NCI-H128 (cell line): ENCODE data around the gene ENPEP.

Experiments
- DNase-seq: peaks from one replicate; lab custom pipeline; 2025; ENCODE audit not compliant: unreplicated experiment; lab: John Stamatoyannopoulos, UW

The ENPEP gene

DNA sequence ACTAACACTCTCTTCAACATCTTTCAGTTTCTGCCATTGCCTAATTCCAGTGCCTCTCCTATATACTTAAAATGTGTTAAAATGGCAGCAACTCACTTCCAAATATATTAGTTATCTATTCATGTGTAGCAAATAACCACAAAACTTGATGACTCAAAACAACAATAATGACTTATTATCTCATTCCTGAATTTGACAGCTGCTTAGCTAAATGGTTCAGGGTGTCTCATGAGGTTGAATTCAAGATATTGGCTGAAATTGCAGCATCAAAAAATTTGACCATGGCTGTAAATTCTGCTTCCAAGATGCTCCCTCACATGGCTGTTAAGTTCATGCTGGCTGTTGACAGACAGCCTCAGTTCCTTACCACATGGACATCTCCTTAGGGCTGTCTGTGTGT lies 121.6 kb downstream of the ENPEP start:
- no peak for DNase-seq

DNA sequence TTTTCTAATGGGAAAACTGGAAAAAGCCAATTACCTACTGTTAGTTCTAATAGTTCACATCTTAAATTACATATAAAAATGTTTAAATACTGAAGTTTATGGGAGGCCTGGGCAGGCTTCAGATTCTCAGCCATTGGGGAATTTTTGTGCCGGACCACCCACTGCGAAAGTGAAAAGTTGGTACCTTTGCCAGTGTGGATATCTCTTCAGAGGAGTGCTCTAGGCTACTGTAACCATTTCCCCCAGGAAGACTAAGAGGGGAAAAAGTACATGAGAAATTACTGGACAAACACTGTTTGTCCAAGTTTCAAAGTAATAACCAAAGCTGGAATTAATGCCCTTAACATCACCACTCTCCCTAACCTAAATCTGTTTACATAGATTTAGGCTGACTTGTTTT lies 126.1 kb downstream of the ENPEP start:
- no peak for DNase-seq

- no peak for DNase-seq
These were observed 129.1 kb downstream of the ENPEP start for GRCh38 chr4:110605077-110605476.

DNA sequence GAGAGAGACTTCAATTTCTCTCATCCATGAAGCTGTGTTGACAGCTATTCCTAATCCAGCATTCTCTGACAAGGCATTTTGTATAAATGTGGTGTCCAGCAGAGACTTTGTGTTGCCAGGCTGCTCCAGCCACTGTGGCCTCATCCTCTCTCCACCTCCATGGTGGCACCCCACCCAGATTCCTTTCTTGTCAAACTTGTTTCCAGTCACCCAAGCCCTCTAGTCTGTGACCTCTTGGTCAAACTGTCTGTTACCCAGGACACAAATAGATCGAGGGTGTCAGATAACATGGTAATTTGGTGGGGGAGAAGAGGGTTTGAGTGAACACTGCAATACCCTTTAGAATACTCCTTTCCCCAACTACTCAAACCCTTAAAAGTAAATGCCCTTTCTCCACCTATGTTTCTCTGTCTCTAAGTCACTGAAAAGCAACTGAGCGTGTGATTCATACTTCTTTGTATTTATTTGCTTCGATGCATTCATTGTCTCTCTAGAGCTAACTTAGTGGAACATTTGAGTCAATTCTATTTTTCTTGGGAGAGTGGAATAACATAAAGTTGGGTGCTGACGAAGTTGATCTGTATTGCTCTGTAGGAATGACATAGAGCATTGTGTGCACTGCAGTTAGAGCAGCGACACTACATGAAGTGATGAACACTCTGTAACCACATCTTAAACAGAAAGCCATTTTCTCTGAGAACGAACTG lies 133.2 kb downstream of the ENPEP start:
- DNase-seq, result no peak

DNA sequence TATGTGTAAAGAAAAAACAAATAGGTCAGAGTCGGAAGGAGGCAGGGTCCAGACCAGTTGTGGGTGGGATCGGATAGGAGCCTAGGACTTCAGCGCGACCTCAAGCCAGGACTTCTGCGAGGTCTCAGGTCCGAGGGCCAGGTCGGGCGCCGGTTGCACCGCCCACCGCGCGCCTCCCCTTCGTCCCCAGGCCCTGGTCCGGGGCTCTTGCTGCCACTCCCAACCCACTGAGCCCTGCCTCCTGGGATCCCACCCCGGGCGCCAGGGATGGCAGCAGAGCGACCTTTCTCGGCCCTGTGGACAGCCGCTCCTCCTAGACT lies 134.6 kb downstream of the ENPEP start:
- no peak for DNase-seq

DNA sequence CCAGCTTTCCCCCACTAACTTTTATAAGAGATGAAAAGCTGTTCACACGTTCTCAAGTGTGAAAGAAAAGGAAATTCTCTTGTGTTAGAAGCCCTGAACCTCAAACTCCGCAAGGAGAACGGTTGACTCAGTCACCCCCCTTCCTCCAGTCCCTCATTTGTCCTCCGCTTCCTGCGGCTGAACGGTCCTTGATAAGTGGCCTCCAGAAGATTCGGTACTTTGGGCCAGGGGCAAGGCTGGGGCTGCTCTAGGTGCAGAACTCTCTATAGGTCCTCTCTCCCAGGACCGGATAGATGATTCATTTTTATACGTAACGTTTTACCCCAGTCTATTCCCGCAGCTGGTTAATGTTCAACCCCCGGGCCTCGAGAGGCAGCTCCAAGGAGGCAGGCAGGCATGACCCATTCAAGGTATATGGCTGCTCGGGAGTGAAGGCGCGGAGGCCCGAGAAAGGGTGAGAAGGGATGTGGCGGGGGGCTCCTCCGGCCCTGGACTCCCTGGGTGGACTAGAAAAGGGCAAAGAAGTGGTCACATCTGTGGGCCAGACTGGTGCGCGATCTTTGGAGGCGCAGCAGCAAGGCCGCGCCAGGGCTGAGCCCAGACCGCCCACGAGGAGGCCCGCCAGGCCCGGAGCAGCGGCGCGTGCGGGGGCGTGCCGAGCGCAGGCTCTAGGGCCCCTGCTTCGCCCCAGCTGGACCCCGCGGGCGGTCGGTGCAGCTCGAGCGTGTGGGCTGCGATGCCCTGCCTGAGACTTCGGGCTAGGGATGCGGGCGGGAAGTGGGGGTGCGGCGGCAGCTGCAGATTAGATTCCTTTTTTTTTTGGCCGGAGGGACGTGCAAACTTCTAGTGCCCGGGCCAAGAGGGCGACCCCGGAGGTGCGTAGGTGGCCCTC lies 135.2 kb downstream of the ENPEP start:
- DNase-seq, result no peak

GRCh38 chr4:110611968-110612447 lies 136.1 kb downstream of the ENPEP start:
- no peak for DNase-seq

- no peak for DNase-seq
These were observed 136.8 kb downstream of the ENPEP start for GRCh38 chr4:110612631-110613269.

GRCh38 chr4:110613745-110614144 lies 137.8 kb downstream of the ENPEP start:
- DNase-seq, result no peak

GRCh38 chr4:110614173-110614963 lies 138.4 kb downstream of the ENPEP start:
- no peak for DNase-seq
